ENCODE measurements around the gene ZDHHC14. TPM values are rescaled to one million over a fixed set of nuclear protein-coding genes. Genes with fewer than 3 reads are reported as not detected.

ZDHHC14 gene
- total RNA-seq, 2 experiments from 2014 or later, result 1.1 to 1.2 TPM

Small RNA genes within 50 kb of the gene (microRNA-seq; reads per million reads assigned to microRNA genes)
- not detected for gene MIR3692 (ENCODE audit: borderline microRNAs expressed, borderline replicate concordance)

Other genes with a start within 250 kb of the ZDHHC14 start
- 10 to 100 TPM in 1 of 2 experiments, 1 to 10 TPM in 1; 9.3 to 10.3 TPM for gene TMEM242, start 57.7 kb upstream of the ZDHHC14 start, total RNA-seq